Measurements from ENCODE around the gene C1GALT1.

GRCh38 chr7:7237978-7238267, 55.6 kb downstream of the C1GALT1 start:
- no peak for TF ChIP-seq POLR2A (IDR thresholded peaks at IDR 0.05; ENCODE audit: low read depth, low read length)
- TF ChIP-seq EZH2 (IDR thresholded peaks at IDR 0.05; ENCODE audit: borderline replicate concordance, low read depth, low read length, severe bottlenecking): no peak
- TF ChIP-seq CTCF (IDR thresholded peaks at IDR 0.05; ENCODE audit: extremely low read depth in 1 of 2, insufficient read depth in 1 of 2, low read depth in 1 of 2, low read length in 2 of 2): no peak
- TF ChIP-seq JUN (IDR thresholded peaks at IDR 0.05; ENCODE audit: borderline replicate concordance, insufficient read depth, insufficient read length, low read depth): no peak
- TF ChIP-seq POLR2AphosphoS5 (IDR thresholded peaks at IDR 0.05; ENCODE audit: insufficient read depth, low read depth, low read length): no peak
- no peak for TF ChIP-seq GATA2 (IDR thresholded peaks at IDR 0.05; ENCODE audit: insufficient read depth, insufficient read length, low read depth, low read length)
- TF ChIP-seq FOS (IDR thresholded peaks at IDR 0.05; ENCODE audit: borderline replicate concordance, insufficient read depth, low read length): no peak

Measured in endothelial cell of umbilical vein (primary cell).